Measurements from ENCODE around the gene E2F2.
"Not testable (repeated sequence)": the region's sequence is repeated elsewhere in the genome, so short reads cannot be mapped to it uniquely, and the experiment has no call there.

The E2F2 gene

DNA sequence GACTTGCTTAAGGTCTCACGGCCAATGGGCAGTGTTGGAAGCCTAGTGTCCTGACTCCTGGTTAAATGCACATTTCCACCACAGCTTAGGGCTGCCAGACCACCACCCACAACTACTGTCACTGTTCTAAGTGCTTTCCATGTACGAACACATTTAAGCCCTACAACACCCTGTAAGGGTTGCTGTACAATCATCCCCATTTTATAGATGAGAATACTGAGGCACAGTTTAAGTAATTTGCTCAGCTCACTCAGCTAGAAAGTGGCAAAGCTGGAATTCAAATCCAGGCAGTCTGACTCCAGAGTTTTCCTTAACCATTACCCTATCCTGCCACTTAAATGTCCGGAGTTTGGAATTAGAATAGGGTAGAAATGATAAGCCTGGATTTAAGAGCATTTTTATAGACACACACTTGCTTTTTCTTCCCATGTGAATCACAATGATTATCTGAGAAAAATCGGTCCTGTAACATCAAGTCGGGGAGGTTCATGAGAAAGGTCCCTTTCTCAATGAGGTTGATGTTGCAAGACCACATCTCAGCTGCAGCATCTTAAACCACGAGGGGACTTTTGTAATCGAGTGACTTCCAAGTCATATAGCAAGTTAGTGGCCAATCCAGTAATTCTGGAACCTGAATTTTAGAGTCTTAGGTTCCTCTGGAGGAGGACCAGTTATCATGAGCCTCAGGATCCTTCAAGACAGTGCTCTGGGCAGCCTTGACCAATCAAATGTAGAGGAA lies 8.6 kb downstream of the E2F2 start:
- no peak for DNase-seq

DNA sequence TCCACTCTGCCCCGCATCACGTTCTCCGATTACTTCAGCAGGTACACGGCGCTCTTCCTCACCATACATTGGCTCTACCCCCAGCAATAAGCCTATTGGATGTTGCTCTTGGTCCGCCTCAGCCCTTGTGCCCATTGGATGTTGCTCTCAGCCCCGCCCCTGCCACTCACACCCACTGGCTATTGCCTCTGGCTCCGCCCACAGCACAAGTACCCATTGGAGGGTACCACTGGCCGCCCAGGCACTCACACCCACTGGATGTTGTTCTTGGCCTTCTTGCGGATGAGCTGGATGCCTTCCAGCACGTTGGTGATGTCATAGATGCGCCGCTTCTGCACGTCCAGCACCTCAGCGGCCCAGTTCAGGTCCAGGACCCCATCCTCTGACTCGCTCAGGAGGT lies 9.4 kb downstream of the E2F2 start:
- DNase-seq = no peak

DNA sequence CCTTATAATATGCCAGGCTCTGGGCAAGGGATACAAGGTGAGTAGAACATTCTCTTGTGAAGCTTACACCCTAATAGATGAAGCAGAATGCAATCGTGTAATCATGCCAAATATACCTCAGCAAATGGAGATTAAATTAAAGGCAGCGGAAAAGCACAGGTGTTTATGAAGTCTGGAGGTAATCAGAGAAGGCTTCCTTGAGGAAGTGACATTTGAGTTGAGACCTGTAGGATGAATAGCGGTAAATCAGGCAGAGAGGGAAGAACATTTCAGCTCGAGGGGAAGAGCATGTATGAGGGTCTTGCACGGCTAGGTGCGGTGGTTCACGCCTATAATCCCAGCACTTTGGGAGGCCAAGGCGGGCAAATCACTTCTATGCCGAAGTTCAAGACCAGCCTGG lies 13.5 kb downstream of the E2F2 start:
- DNase-seq = no peak

GRCh38 chr1:23515905-23516304 lies 15.1 kb downstream of the E2F2 start:
- no peak for DNase-seq

DNA sequence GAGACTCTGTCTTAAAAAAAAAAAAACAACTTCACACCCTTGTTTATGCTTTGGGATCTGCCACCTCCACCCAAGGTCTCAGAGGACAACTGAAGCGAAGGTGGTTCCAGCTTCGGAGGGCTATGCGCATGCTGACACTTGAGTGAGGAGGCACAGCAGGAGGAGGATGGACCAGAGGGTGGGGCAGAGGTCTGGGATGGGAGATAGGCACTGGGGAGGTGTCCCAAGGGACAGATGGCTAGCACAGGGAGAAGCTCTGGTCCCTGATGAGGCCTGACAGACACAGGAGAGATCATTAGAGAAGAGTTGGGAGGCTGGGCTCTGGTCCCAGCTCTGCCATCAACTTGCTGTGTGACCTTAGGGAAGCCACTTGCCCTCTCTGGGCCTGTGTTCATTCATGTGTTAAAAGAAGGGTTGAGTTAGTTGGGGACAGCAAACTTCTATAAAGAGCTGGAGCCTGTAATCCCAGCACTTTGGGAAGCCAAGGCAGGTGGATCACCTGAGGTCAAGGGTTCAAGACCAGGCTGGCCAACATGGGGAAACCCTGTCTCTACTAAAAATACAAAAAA lies 16.8 kb downstream of the E2F2 start:
- DNase-seq = no peak

DNA sequence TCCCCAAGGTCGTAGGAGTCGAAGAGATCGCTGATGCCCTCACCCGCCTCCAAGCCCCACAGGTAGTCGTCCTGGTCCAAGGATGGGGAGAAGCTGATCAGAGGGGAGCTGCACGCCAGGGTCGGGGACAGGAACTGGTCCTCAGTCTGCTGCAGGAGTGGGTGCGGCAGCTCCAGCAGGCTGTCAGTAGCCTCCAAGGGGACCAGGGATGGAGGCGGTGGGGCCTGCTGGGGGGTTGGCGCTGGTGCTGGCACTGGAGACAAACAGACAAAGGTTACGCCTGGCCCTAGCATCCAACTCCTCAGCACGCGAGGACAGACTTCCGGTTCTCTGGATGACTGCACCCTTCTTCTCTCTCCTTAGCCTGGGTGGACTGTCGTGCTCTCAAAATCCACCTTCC lies 21.1 kb downstream of the E2F2 start:
- DNase-seq = no peak

- DNase-seq = no peak
Measured at GRCh38 chr1:23506376-23507107, 24.5 kb downstream of the E2F2 start.

GRCh38 chr1:23505851-23506250 lies 25.2 kb downstream of the E2F2 start:
- no peak for DNase-seq

DNA sequence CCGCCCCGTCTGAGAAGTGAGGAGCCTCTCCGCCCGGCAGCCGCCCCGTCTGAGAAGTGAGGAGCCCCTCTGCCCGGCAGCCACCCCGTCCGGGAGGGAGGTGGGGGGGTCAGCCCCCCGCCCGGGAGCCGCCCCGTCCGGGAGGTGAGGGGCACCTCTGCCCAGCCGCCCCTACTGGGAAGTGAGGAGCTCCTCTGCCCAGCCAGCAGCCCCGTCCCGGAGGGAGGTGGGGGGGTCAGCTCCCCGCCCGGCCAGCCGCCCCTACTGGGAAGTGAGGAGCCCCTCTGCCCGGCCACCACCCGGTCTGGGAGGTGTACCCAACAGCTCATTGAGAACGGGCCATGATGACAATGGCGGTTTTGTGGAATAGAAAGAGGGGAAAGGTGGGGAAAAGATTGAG lies 26.9 kb downstream of the E2F2 start:
- not testable (repeated sequence) for DNase-seq

- no peak for DNase-seq
Measured at GRCh38 chr1:23502951-23503350, 28.1 kb downstream of the E2F2 start.

GRCh38 chr1:23500466-23500865 lies 30.6 kb downstream of the E2F2 start:
- DNase-seq = no peak

GRCh38 chr1:23497777-23498439 lies 33.1 kb downstream of the E2F2 start:
- no peak for DNase-seq

DNA sequence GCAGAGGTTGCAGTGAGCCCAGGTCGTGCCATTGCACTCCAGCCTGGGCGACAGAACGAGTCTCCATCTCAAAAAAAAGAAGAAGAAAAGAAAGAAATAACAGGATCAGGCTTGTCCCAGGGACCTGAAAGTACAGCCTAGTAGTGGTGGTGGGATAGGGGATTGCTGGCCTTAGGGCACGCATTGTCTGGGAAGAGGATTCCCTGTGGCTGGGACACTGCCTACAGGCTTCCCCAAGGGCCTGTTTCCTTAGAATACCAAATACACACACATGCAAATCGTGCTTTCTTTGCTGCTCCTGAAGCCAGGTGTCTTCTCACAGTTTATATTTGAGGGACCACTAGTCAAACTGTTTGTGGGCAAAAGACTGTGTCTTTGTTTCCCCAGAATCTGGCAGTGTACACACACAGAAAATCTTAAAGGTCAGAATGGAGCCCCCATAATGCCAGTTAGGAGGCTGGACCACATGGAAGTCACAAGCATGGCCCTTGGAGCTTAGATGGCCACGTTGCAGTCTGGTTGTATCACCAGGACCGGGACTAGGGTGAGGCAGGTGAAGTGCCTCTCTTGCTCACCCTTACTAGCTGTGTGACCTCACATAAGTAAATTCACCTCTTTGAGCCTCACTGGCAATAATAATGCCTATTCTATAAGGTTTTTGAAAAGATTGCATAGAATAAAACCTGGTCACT lies 34.4 kb downstream of the E2F2 start:
- DNase-seq = no peak

GRCh38 chr1:23494836-23495235 lies 36.2 kb downstream of the E2F2 start:
- not testable (repeated sequence) for DNase-seq

- DNase-seq = not testable (repeated sequence)
Measured at GRCh38 chr1:23492776-23493175, 38.3 kb downstream of the E2F2 start.

DNA sequence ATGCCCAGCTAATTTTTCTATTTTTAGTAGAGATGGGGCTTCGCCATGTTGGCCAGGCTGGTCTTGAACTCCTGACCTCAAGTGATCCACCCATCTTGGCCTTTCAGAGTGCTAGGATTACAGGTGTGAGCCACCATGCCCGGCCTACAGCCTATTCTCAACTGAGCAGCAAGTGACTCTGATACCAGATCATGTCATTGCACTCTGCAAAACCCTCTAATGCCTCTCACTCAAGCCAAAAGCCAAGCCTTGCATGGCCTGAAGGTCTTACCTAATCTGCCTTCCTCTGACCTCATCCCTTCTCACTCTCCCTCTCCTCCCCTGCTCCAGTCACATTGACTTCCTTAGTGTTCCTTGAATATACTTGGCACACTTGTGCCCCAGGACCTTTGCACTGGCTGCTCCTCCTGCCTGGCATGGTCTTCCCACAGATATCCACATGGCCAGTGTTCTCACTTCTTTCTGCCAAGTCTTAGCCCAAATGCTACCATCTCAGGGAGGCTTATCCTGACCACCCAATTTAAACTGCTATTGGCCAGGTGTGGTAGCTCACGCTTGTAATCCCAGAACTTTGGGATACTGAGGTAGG lies 38.8 kb downstream of the E2F2 start:
- no peak for DNase-seq

DNA sequence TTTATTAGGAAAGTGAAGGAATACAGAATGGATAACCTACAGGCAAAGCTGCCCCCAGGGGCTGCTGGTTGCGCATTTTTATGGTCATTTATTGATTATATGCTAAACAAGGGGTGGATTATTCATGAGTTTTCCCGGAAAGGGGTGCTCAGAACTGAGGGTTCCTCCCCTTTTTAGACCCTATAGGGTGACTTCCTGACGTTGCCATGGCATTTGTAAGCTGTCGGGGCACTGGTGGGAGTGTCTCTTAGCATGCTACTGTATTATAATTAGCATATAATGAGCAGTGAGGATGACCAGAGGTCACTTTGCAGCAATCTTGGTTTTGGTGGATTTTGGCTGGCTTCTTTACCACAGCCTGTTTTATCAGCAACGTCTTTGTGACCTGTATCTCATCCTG lies 41.2 kb downstream of the E2F2 start:
- no peak for DNase-seq

- DNase-seq = no peak
Measured at GRCh38 chr1:23485002-23485332, 46.1 kb downstream of the E2F2 start.

GRCh38 chr1:23484253-23485001 lies 46.6 kb downstream of the E2F2 start:
- DNase-seq = peak; percentile 98

- peak; percentile 74 for DNase-seq
Measured at GRCh38 chr1:23483321-23484252, 47.4 kb downstream of the E2F2 start, which contains the start of gene ASAP3. TSS of gene ASAP3 (minus strand) at chr1:23484179. CDS start at chr1:23484133, 46 bp downstream.

GRCh38 chr1:23481904-23482303 lies 49.1 kb downstream of the E2F2 start:
- no peak for DNase-seq

Data from islet precursor cell (in vitro differentiated cells).